Small intestine (tissue), 7 donors: ENCODE results near the gene ALLC. TPM values are rescaled to one million over a fixed set of nuclear protein-coding genes. Genes with fewer than 3 reads are reported as not detected.

Source experiments
- DNase-seq, 2 donors: peaks; one replicate each; pipeline versions ENCODE4 v3.0.0 to v3.0.0-alpha.2; 2013
- FAIRE-seq: peaks from 2 replicates; lab custom pipeline; 2012; peaks lifted over from hg19 to GRCh38; lab: Jason Lieb, UNC
- H3K27ac ChIP-seq, 3 donors: one replicate each; pipeline ENCODE4 v1.5.1; 2013; ENCODE audit warnings: low read length in 2 of 3, mild to moderate bottlenecking in 2 of 3, control low read depth in 1 of 3, inconsistent platforms in 1 of 3, low read depth in 1 of 3, moderate library complexity in 1 of 3
- H3K27me3 ChIP-seq, 3 donors: one replicate each; pipeline ENCODE4 v1.6.1; 2013; ENCODE audit warnings: low read length in 3 of 3, inconsistent platforms in 1 of 3; ENCODE audit not compliant: control insufficient read depth in 3 of 3, insufficient read depth in 3 of 3
- H3K36me3 ChIP-seq, 3 donors: one replicate each; pipeline ENCODE4 v1.6.1; 2013; ENCODE audit warnings: low read length in 3 of 3, inconsistent platforms in 1 of 3, low read depth in 1 of 3, mild to moderate bottlenecking in 1 of 3, moderate library complexity in 1 of 3; ENCODE audit not compliant: control insufficient read depth in 3 of 3, insufficient read depth in 2 of 3
- H3K4me1 ChIP-seq, 3 donors: one replicate each; pipeline ENCODE4 v1.6.1; 2013; ENCODE audit warnings: low read length in 2 of 3, inconsistent platforms in 1 of 3, low read depth in 1 of 3, mild to moderate bottlenecking in 1 of 3, moderate library complexity in 1 of 3; ENCODE audit not compliant: control insufficient read depth in 3 of 3, insufficient read depth in 2 of 3
- H3K4me3 ChIP-seq, 3 donors: one replicate each; pipeline ENCODE4 v1.5.1; 2013; ENCODE audit warnings: low read length in 3 of 3, control low read depth in 1 of 3, inconsistent platforms in 1 of 3, low read depth in 1 of 3, mild to moderate bottlenecking in 1 of 3, moderate library complexity in 1 of 3
- H3K9me3 ChIP-seq, 2 donors: one replicate each; pipeline ENCODE4 v1.6.1; 2013; ENCODE audit warnings: low read depth in 1 of 2, low read length in 1 of 2; ENCODE audit not compliant: control insufficient read depth in 2 of 2, insufficient read depth in 1 of 2
- WGBS, 3 donors: extraction: QIAGEN DNeasy Blood & Tissue Kit; methylation state at CpG; one replicate each; pipeline ENCODE4 v1.1.7; 2013; 5-methylcytosine and 5-hydroxymethylcytosine counted together
- polyA plus RNA-seq, 4 donors: library from polyadenylated mRNA; stranded (reverse) in 3 of 4; unstranded in 1 of 4; fragments of 200-250 nt in 3 of 4; fragments of 120-200 nt in 1 of 4; gene quantifications; one replicate each; pipeline versions ENCODE4 v1.2.1 to v1.2.3, GENCODE V29; 2013
- donor health status: healthy with polysubstance abuse.
- donor health status: control.
- donor health status: control.
- donor health status: Bipolar disorder and iron deficiency.
- donor health status: healthy.

ALLC gene
- polyA plus RNA-seq, 4 donors: 0.07 TPM; not detected in 3

DNA sequence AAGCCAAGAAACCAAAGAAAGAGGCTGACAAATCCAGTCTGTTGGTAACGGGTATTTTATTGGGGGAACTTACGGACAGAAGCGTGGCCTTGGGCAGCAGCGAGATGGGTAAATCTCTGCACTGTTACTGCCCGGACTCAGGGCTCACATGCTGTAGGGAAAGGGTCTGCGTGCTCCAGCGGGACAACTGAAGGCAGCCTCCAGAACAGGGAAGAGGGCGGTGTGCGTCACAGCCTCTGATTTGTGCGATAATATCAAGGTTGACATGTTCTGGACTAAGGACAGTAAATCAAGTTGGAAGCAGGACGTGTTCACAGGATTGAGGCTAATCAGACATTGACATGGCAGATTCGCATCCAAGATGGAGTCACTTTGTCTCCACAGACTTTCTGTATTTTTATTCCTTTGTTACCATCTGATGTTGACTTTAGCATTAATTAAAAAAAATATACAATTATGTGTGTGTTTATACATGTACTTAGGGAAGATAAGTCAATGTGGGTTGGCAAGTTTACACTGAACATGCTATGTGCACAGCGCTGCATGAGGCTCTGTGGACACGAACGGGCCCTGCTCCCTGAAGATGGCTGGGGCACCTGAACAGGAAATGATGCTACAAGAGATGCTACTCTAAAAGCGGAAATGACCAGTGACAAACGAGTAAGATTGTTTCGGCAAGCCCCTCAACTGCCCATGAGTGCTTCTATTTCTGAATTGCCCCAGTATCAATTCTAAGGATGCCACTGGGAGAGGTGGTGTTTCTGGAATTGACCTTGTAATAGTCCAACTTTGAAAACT, 22.7 kb downstream of the ALLC start:
- 89 to 90% (median 89%) methylated on average over 18 of the region's 18 CpGs for WGBS, 3 donors
- FAIRE-seq (no peak), DNase-seq (no peak)
- H3K9me3 ChIP-seq: no peaks in the 10 kb centered on the region
- no peak overlapping the region for H3K4me3 ChIP-seq
- H3K4me1 ChIP-seq: no peaks in the 10 kb centered on the region
- H3K27ac ChIP-seq: no peak overlapping the region
- H3K36me3 ChIP-seq: no peaks in the 10 kb centered on the region
- H3K27me3 ChIP-seq: no peaks in the 10 kb centered on the region

DNA sequence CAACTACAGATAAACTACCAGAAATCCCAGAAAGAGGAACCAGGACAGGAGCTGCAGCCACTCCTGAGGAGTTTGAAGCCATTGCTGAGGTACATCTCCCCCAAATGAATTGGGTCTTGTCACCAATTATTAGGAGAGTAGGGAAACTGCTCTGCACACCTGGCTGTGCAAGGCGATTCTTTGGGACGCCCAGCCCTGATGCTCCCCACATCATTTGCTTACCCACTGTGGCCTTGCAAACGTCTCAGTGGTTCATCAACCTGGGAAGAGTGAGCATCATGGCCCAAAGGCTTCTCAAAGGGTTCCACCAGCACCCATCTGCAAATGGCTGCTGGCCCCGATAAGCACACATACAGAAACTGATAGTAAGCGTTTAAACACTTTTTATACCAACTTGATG, 23.6 kb downstream of the ALLC start:
- H3K4me3 ChIP-seq: no peak overlapping the region
- FAIRE-seq (no peak), DNase-seq (no peak)
- H3K36me3 ChIP-seq: no peaks in the 10 kb centered on the region
- 76 to 86% (median 77%) methylated on average over 5 of the region's 5 CpGs for WGBS, 3 donors
- no peak overlapping the region for H3K27ac ChIP-seq
- no peaks in the 10 kb centered on the region for H3K27me3 ChIP-seq
- no peaks in the 10 kb centered on the region for H3K4me1 ChIP-seq
- no peaks in the 10 kb centered on the region for H3K9me3 ChIP-seq

GRCh38 chr2:3682811-3683210, 24.8 kb downstream of the ALLC start:
- WGBS, 3 donors: 77 to 89% (median 84%) methylated on average over 6 of the region's 6 CpGs
- Histone ChIP-seq H3K36me3 (no peaks in the 10 kb centered on the region), H3K27ac (no peak overlapping the region), H3K27me3 (no peaks in the 10 kb centered on the region), H3K9me3 (no peaks in the 10 kb centered on the region), H3K4me1 (no peaks in the 10 kb centered on the region), H3K4me3 (no peak overlapping the region)
- FAIRE-seq (no peak), DNase-seq (no peak)

DNA sequence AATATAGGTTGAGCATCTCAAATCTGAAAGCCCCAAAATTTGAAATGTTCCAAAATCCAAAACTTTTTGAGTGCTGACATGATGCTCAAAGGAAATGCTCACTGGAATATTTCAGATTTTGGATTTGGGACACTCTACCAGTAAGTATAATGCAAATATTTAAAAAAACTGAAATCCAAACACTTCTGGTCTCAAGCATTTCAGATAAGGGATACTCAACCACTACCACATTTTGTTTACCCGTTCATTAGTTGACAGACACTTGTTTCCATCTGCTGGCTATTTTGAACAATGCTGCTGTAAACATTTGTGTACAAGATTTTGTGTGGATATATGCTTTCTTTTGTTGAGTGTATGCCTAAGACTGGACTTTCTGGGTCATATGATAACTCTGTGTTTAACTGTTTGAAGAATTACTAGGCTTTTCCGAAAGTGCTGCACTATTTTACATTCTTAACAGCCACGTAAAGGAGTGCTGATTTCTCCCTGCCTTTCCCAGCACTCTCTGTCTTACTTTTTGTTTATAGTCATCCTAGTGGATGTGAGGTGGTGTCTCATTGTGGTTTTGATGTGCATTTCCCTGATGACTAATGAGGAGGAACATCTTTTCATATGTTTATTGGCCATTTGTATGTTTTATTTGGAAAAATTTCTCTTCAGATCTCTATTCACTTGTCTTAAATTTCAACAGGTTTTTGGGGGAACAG, 25.9 kb downstream of the ALLC start:
- no peak overlapping the region for H3K4me3 ChIP-seq
- WGBS, 3 donors: 37 to 43% (median 42%) methylated on average over 3 of the region's 3 CpGs
- no peak for DNase-seq
- no peaks in the 10 kb centered on the region for H3K27me3 ChIP-seq
- H3K36me3 ChIP-seq: no peaks in the 10 kb centered on the region
- H3K4me1 ChIP-seq: no peaks in the 10 kb centered on the region
- H3K9me3 ChIP-seq: no peaks in the 10 kb centered on the region
- no peak for FAIRE-seq
- no peak overlapping the region for H3K27ac ChIP-seq

DNA sequence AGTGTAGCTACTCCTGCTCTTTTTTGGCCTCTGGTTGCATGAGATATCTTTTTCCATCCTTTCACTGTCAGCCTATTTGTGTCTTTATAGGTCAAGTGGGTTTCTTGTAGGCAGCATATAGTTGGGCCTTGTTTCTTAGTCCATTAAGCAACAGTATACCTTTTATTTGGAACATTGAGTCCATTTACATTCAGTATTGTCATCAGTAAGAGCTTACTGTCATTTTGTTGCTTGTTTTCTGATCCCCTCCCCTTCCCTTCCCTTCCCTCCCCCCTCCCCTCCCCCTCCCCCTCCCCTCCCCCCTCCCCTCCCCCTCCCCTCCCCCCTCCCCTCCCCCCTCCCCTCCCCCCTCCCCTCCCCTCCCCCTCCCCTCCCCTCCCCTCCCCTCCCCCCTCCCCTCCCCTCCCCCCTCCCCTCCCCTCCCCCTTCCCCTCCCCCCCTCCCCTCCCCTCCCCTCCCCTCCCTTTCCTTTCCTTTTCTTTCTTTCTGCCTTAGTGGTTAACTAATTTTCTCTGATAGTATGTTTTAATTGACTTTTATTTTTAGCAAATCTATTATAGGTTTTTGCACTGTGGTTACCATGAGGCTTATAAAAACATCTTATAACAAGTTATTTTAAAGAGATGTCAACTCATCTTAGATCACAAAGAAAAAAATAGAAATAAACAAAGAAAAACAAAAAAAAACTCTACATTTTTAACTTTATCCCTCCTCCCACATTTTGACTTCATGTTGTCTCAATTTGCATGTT, 32.2 kb downstream of the ALLC start:
- Histone ChIP-seq H3K27me3 (peaks cover 0 to 3% (median 0%) of the 10 kb centered on the region in 3 donors), H3K4me1 (no peaks in the 10 kb centered on the region), H3K27ac (no peak overlapping the region), H3K36me3 (no peaks in the 10 kb centered on the region), H3K9me3 (peaks cover 0 to 3% of the 10 kb centered on the region in 2 donors), H3K4me3 (no peak overlapping the region)
- no peak for DNase-seq
- FAIRE-seq: peak; percentile 53

DNA sequence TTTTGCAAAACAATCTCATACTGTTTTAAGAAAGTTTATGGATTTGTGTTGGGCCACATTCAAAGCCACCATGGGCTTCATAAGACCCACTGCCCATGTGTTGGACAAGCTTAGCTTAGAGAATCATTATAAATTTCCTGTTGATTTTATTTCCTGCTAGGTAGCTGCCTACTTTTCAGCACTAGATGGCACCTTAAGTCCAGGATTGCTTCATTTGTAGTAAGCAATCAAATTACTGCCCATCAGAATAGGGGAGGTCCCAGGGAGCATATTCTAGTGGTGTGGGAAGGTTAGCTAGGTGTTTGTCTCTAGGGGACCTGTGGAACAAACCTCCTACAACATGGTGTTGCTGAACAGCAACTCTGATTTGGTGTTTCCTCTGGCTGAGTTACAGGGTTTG, 34.4 kb downstream of the ALLC start:
- DNase-seq: peak in 1 of 2 donors; percentile 3
- no peak overlapping the region for H3K4me3 ChIP-seq
- H3K27me3 ChIP-seq: peaks cover 0 to 3% (median 0%) of the 10 kb centered on the region in 3 donors
- no peaks in the 10 kb centered on the region for H3K36me3 ChIP-seq
- no peak for FAIRE-seq
- peaks cover 0 to 3% of the 10 kb centered on the region in 2 donors for H3K9me3 ChIP-seq
- no peaks in the 10 kb centered on the region for H3K4me1 ChIP-seq
- H3K27ac ChIP-seq: no peak overlapping the region

DNA sequence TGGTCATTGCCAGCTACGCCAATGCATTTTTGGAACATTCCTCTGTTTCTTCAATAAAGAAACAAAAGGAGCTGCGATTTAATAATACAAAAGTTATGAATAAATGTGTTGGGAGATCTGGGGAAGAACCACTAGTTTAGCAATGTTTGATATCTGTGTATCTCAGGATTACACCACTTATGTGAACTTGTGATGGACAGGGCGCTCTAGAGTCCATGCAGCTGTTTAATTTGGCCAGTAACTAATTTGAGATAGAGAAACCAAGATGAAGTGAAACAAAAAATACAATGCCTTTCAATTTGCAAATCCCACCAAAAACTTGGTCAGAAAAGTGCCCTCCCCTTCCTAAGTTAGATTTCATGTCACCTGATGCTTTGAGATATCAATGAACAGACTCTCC, 38.5 kb downstream of the ALLC start:
- H3K4me1 ChIP-seq: no peaks in the 10 kb centered on the region
- no peak overlapping the region for H3K27ac ChIP-seq
- H3K9me3 ChIP-seq: no peaks in the 10 kb centered on the region
- WGBS, 3 donors: 82 to 86% (median 83%) methylated on average over 3 of the region's 3 CpGs
- FAIRE-seq (no peak), DNase-seq (no peak)
- H3K4me3 ChIP-seq: no peak overlapping the region
- H3K27me3 ChIP-seq: peaks cover 0 to 11% (median 0%) of the 10 kb centered on the region in 3 donors
- H3K36me3 ChIP-seq: no peaks in the 10 kb centered on the region

DNA sequence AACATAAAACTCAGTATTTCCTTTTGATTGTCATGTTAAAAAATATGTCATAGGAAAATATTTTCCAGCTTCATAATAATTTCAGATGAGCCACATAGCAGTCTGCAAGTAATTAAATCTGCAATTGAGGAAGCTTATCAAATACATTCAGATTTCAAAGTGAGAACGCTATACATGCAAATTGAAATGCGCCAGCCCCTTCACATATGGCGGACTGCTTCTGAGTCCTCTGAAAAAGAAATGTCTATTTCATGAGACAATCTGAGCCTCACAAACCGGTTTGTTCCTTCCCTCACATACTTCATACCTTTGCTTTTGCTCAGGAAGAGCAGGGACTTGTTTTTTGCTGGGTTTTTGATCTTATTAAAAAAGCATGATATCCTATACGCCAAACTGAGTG, 43.1 kb downstream of the ALLC start:
- DNase-seq (no peak), FAIRE-seq (no peak)
- Histone ChIP-seq H3K36me3 (no peaks in the 10 kb centered on the region), H3K4me1 (no peaks in the 10 kb centered on the region), H3K4me3 (no peak overlapping the region), H3K27ac (no peak overlapping the region), H3K27me3 (peaks cover 0 to 26% (median 3%) of the 10 kb centered on the region in 3 donors), H3K9me3 (peaks cover 0 to 6% of the 10 kb centered on the region in 2 donors)
- 87 to 90% (median 88%) methylated on average over 5 of the region's 5 CpGs for WGBS, 3 donors
